Ovary (tissue), 3 donors: ENCODE data around the gene DYRK1A.

Experiments used
- EP300 ChIP-seq: sonication (generic); formaldehyde crosslinking; IDR thresholded peaks from one replicate; pipeline ENCODE4 v1.6.1; 2017; ENCODE audit warnings: antibody characterized with exemption
- POLR2A ChIP-seq: fragments of 450-650 bp; IDR thresholded peaks from one replicate; pipeline ENCODE4 v1.6.1; 2017; ENCODE audit warnings: antibody characterized with exemption, mild to moderate bottlenecking, moderate library complexity
- TF ChIP-seq, protein P1 (sequence below), 3 donors: fragments of 450-650 bp in 2 of 3; fragments of 200-600 bp in 1 of 3; IDR thresholded peaks; one replicate each; pipeline versions ENCODE4 v1.5.1 to v1.8.0; 2016 to 2022; ENCODE audit warnings: antibody characterized with exemption in 3 of 3, mild to moderate bottlenecking in 1 of 3
- donor health status: DM: no; HTN: no; CAD: no.

GRCh38 chr21:37435711-37436110 is 69.1 kb downstream of the DYRK1A start:
- TF ChIP-seq, protein P1, sequence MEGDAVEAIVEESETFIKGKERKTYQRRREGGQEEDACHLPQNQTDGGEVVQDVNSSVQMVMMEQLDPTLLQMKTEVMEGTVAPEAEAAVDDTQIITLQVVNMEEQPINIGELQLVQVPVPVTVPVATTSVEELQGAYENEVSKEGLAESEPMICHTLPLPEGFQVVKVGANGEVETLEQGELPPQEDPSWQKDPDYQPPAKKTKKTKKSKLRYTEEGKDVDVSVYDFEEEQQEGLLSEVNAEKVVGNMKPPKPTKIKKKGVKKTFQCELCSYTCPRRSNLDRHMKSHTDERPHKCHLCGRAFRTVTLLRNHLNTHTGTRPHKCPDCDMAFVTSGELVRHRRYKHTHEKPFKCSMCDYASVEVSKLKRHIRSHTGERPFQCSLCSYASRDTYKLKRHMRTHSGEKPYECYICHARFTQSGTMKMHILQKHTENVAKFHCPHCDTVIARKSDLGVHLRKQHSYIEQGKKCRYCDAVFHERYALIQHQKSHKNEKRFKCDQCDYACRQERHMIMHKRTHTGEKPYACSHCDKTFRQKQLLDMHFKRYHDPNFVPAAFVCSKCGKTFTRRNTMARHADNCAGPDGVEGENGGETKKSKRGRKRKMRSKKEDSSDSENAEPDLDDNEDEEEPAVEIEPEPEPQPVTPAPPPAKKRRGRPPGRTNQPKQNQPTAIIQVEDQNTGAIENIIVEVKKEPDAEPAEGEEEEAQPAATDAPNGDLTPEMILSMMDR (IDR thresholded peaks at IDR 0.05): no peak
- no peak for TF ChIP-seq POLR2A
- no peak for TF ChIP-seq EP300
